MM.1S (cell line): ENCODE data around the gene KCNH2.

ENCODE experiments used
- EZH2phosphoT487 ChIP-seq: fragments of 300-600 bp; sonication (generic); IDR thresholded peaks from 2 replicates; pipeline ENCODE4 v1.6.1; 2018; ENCODE audit warnings: antibody characterized with exemption, low read length
- TF ChIP-seq, protein P1 (sequence below): fragments of 300-600 bp; sonication (generic); IDR thresholded peaks from 2 replicates; pipeline ENCODE4 v1.5.1; 2016; ENCODE audit warnings: antibody characterized with exemption, low read length, mixed read lengths

DNA sequence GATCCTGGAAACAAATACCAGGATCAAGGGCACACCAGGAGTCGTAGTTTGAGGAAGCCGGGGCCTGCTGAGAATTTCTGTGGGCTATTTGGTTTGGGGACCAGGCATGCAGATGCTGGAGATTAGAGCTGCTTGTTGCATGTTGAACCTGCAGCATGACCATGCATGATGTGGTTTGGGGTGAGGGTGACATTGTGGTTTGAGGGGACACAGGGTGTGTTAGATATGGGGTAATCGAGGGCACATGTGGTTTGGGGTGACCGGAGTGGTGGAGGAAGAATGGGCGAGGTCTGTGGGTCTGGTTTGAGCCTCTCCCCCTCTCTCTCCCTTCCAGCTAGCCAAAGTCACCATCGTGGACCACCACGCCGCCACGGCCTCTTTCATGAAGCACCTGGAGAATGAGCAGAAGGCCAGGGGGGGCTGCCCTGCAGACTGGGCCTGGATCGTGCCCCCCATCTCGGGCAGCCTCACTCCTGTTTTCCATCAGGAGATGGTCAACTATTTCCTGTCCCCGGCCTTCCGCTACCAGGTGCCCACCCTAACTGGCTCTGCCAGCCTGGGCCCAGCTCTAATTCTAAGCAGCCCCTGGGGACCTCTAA, 22.9 kb upstream of the KCNH2 start:
- TF ChIP-seq, protein P1, sequence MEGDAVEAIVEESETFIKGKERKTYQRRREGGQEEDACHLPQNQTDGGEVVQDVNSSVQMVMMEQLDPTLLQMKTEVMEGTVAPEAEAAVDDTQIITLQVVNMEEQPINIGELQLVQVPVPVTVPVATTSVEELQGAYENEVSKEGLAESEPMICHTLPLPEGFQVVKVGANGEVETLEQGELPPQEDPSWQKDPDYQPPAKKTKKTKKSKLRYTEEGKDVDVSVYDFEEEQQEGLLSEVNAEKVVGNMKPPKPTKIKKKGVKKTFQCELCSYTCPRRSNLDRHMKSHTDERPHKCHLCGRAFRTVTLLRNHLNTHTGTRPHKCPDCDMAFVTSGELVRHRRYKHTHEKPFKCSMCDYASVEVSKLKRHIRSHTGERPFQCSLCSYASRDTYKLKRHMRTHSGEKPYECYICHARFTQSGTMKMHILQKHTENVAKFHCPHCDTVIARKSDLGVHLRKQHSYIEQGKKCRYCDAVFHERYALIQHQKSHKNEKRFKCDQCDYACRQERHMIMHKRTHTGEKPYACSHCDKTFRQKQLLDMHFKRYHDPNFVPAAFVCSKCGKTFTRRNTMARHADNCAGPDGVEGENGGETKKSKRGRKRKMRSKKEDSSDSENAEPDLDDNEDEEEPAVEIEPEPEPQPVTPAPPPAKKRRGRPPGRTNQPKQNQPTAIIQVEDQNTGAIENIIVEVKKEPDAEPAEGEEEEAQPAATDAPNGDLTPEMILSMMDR = no peak
- no peak for TF ChIP-seq EZH2phosphoT487
